ENCODE measurements around the gene MRM2.
A peak's percentile ranks its signal among the peaks of the same experiment; 100 is the strongest.

MRM2 gene

GRCh38 chr7:2266911-2267310 is 24.9 kb upstream of the MRM2 start:
- peak; percentile 26 for DNase-seq (ENCODE audit: low read depth)
- H3K4me3 ChIP-seq (ENCODE audit: low read length) = no peak overlapping the region
- TF ChIP-seq CTCF (conservative IDR thresholded peaks at IDR 0.05; ENCODE audit: low read length) = no peak

- DNase-seq (ENCODE audit: low read depth) = no peak
- no peak overlapping the region for H3K4me3 ChIP-seq (ENCODE audit: low read length)
- no peak for TF ChIP-seq CTCF (conservative IDR thresholded peaks at IDR 0.05; ENCODE audit: low read length)
Measured at GRCh38 chr7:2264158-2264557, 22.2 kb upstream of the MRM2 start.

- DNase-seq (ENCODE audit: low read depth) = no peak
- TF ChIP-seq CTCF (conservative IDR thresholded peaks at IDR 0.05; ENCODE audit: low read length) = no peak
- H3K4me3 ChIP-seq (ENCODE audit: low read length) = no peak overlapping the region
Measured at GRCh38 chr7:2263176-2263575, 21.2 kb upstream of the MRM2 start.

- H3K4me3 ChIP-seq (ENCODE audit: low read length) = no peak overlapping the region
- no peak for TF ChIP-seq CTCF (conservative IDR thresholded peaks at IDR 0.05; ENCODE audit: low read length)
- no peak for DNase-seq (ENCODE audit: low read depth)
Measured at GRCh38 chr7:2261611-2262010, 19.6 kb upstream of the MRM2 start.

GRCh38 chr7:2260820-2261219 is 18.8 kb upstream of the MRM2 start:
- TF ChIP-seq CTCF (conservative IDR thresholded peaks at IDR 0.05; ENCODE audit: low read length) = no peak
- H3K4me3 ChIP-seq (ENCODE audit: low read length) = no peak overlapping the region
- no peak for DNase-seq (ENCODE audit: low read depth)

GRCh38 chr7:2259480-2259879 is 17.5 kb upstream of the MRM2 start:
- H3K4me3 ChIP-seq (ENCODE audit: low read length) = no peak overlapping the region
- TF ChIP-seq CTCF (conservative IDR thresholded peaks at IDR 0.05; ENCODE audit: low read length) = no peak

GRCh38 chr7:2258661-2259365 is 16.8 kb upstream of the MRM2 start:
- H3K4me3 ChIP-seq (ENCODE audit: low read length) = no peak overlapping the region
- DNase-seq (ENCODE audit: low read depth) = no peak
- no peak for TF ChIP-seq CTCF (conservative IDR thresholded peaks at IDR 0.05; ENCODE audit: low read length)

More at GRCh38 chr7:2259480-2259879, 17.5 kb upstream of the MRM2 start:
- no peak for DNase-seq (ENCODE audit: low read depth)
